ENCODE data around the gene STARD9.

Gene STARD9

GRCh38 chr15:42724276-42724675, 148.9 kb downstream of the STARD9 start:
- no peak overlapping the region for H3K27ac ChIP-seq (ENCODE audit: low read depth in 2 of 2, low read length in 2 of 2)
- H3K27me3 ChIP-seq (ENCODE audit: control insufficient read depth in 2 of 2, insufficient read depth in 2 of 2, low read length in 2 of 2) = no peaks in the 10 kb centered on the region
- H3K9me3 ChIP-seq (ENCODE audit: control insufficient read depth in 2 of 2, low read length in 2 of 2) = no peaks in the 10 kb centered on the region
- no peak overlapping the region for H3K4me3 ChIP-seq (ENCODE audit: low read length in 2 of 2)
- H3K9ac ChIP-seq (ENCODE audit: low read depth in 1 of 2, low read length in 2 of 2) = no peak overlapping the region
- no peaks in the 10 kb centered on the region for H3K4me1 ChIP-seq (ENCODE audit: control insufficient read depth in 2 of 2, insufficient read depth in 2 of 2, low read length in 2 of 2)
- peaks cover 44 to 72% of the 10 kb centered on the region in 2 donors for H3K36me3 ChIP-seq (ENCODE audit: control insufficient read depth in 2 of 2, insufficient read depth in 2 of 2, low read length in 2 of 2)

- Histone ChIP-seq H3K9ac (ENCODE audit: low read depth in 1 of 2, low read length in 2 of 2) (no peak overlapping the region), H3K27me3 (ENCODE audit: control insufficient read depth in 2 of 2, insufficient read depth in 2 of 2, low read length in 2 of 2) (no peaks in the 10 kb centered on the region), H3K36me3 (ENCODE audit: control insufficient read depth in 2 of 2, insufficient read depth in 2 of 2, low read length in 2 of 2) (peaks cover 48 to 72% of the 10 kb centered on the region in 2 donors), H3K4me1 (ENCODE audit: control insufficient read depth in 2 of 2, insufficient read depth in 2 of 2, low read length in 2 of 2) (no peaks in the 10 kb centered on the region), H3K27ac (ENCODE audit: low read depth in 2 of 2, low read length in 2 of 2) (no peak overlapping the region), H3K9me3 (ENCODE audit: control insufficient read depth in 2 of 2, low read length in 2 of 2) (no peaks in the 10 kb centered on the region), H3K4me3 (ENCODE audit: low read length in 2 of 2) (no peak overlapping the region)
Measured at GRCh38 chr15:42725331-42725903, 150.0 kb downstream of the STARD9 start.

- Histone ChIP-seq H3K4me3 (ENCODE audit: low read length in 2 of 2) (no peak overlapping the region), H3K9me3 (ENCODE audit: control insufficient read depth in 2 of 2, low read length in 2 of 2) (no peaks in the 10 kb centered on the region), H3K36me3 (ENCODE audit: control insufficient read depth in 2 of 2, insufficient read depth in 2 of 2, low read length in 2 of 2) (peaks cover 54 to 72% of the 10 kb centered on the region in 2 donors), H3K9ac (ENCODE audit: low read depth in 1 of 2, low read length in 2 of 2) (no peak overlapping the region), H3K27ac (ENCODE audit: low read depth in 2 of 2, low read length in 2 of 2) (no peak overlapping the region), H3K27me3 (ENCODE audit: control insufficient read depth in 2 of 2, insufficient read depth in 2 of 2, low read length in 2 of 2) (no peaks in the 10 kb centered on the region), H3K4me1 (ENCODE audit: control insufficient read depth in 2 of 2, insufficient read depth in 2 of 2, low read length in 2 of 2) (no peaks in the 10 kb centered on the region)
Measured at GRCh38 chr15:42726114-42726513, 150.7 kb downstream of the STARD9 start.

GRCh38 chr15:42727750-42728381, 152.5 kb downstream of the STARD9 start:
- no peaks in the 10 kb centered on the region for H3K4me1 ChIP-seq (ENCODE audit: control insufficient read depth in 2 of 2, insufficient read depth in 2 of 2, low read length in 2 of 2)
- no peak overlapping the region for H3K4me3 ChIP-seq (ENCODE audit: low read length in 2 of 2)
- no peak overlapping the region for H3K27ac ChIP-seq (ENCODE audit: low read depth in 2 of 2, low read length in 2 of 2)
- no peaks in the 10 kb centered on the region for H3K27me3 ChIP-seq (ENCODE audit: control insufficient read depth in 2 of 2, insufficient read depth in 2 of 2, low read length in 2 of 2)
- no peaks in the 10 kb centered on the region for H3K9me3 ChIP-seq (ENCODE audit: control insufficient read depth in 2 of 2, low read length in 2 of 2)
- peaks cover 71 to 84% of the 10 kb centered on the region in 2 donors for H3K36me3 ChIP-seq (ENCODE audit: control insufficient read depth in 2 of 2, insufficient read depth in 2 of 2, low read length in 2 of 2)
- no peak overlapping the region for H3K9ac ChIP-seq (ENCODE audit: low read depth in 1 of 2, low read length in 2 of 2)

- H3K9ac ChIP-seq (ENCODE audit: low read depth in 1 of 2, low read length in 2 of 2) = no peak overlapping the region
- H3K4me1 ChIP-seq (ENCODE audit: control insufficient read depth in 2 of 2, insufficient read depth in 2 of 2, low read length in 2 of 2) = no peaks in the 10 kb centered on the region
- peaks cover 69 to 80% of the 10 kb centered on the region in 2 donors for H3K36me3 ChIP-seq (ENCODE audit: control insufficient read depth in 2 of 2, insufficient read depth in 2 of 2, low read length in 2 of 2)
- H3K9me3 ChIP-seq (ENCODE audit: control insufficient read depth in 2 of 2, low read length in 2 of 2) = no peaks in the 10 kb centered on the region
- no peak overlapping the region for H3K4me3 ChIP-seq (ENCODE audit: low read length in 2 of 2)
- H3K27ac ChIP-seq (ENCODE audit: low read depth in 2 of 2, low read length in 2 of 2) = no peak overlapping the region
- H3K27me3 ChIP-seq (ENCODE audit: control insufficient read depth in 2 of 2, insufficient read depth in 2 of 2, low read length in 2 of 2) = no peaks in the 10 kb centered on the region
Measured at GRCh38 chr15:42728560-42728959, 153.2 kb downstream of the STARD9 start.

- no peak overlapping the region for H3K27ac ChIP-seq (ENCODE audit: low read depth in 2 of 2, low read length in 2 of 2)
- no peaks in the 10 kb centered on the region for H3K27me3 ChIP-seq (ENCODE audit: control insufficient read depth in 2 of 2, insufficient read depth in 2 of 2, low read length in 2 of 2)
- H3K4me1 ChIP-seq (ENCODE audit: control insufficient read depth in 2 of 2, insufficient read depth in 2 of 2, low read length in 2 of 2) = no peaks in the 10 kb centered on the region
- H3K9me3 ChIP-seq (ENCODE audit: control insufficient read depth in 2 of 2, low read length in 2 of 2) = no peaks in the 10 kb centered on the region
- peaks cover 73 to 80% of the 10 kb centered on the region in 2 donors for H3K36me3 ChIP-seq (ENCODE audit: control insufficient read depth in 2 of 2, insufficient read depth in 2 of 2, low read length in 2 of 2)
- no peak overlapping the region for H3K9ac ChIP-seq (ENCODE audit: low read depth in 1 of 2, low read length in 2 of 2)
- no peak overlapping the region for H3K4me3 ChIP-seq (ENCODE audit: low read length in 2 of 2)
Measured at GRCh38 chr15:42728972-42729371, 153.6 kb downstream of the STARD9 start.

GRCh38 chr15:42729409-42729808, 154.0 kb downstream of the STARD9 start:
- Histone ChIP-seq H3K27ac (ENCODE audit: low read depth in 2 of 2, low read length in 2 of 2) (no peak overlapping the region), H3K36me3 (ENCODE audit: control insufficient read depth in 2 of 2, insufficient read depth in 2 of 2, low read length in 2 of 2) (peaks cover 72 to 80% of the 10 kb centered on the region in 2 donors), H3K4me3 (ENCODE audit: low read length in 2 of 2) (no peak overlapping the region), H3K27me3 (ENCODE audit: control insufficient read depth in 2 of 2, insufficient read depth in 2 of 2, low read length in 2 of 2) (no peaks in the 10 kb centered on the region), H3K9ac (ENCODE audit: low read depth in 1 of 2, low read length in 2 of 2) (no peak overlapping the region), H3K4me1 (ENCODE audit: control insufficient read depth in 2 of 2, insufficient read depth in 2 of 2, low read length in 2 of 2) (no peaks in the 10 kb centered on the region), H3K9me3 (ENCODE audit: control insufficient read depth in 2 of 2, low read length in 2 of 2) (no peaks in the 10 kb centered on the region)

GRCh38 chr15:42730135-42730534, 154.7 kb downstream of the STARD9 start:
- Histone ChIP-seq H3K4me1 (ENCODE audit: control insufficient read depth in 2 of 2, insufficient read depth in 2 of 2, low read length in 2 of 2) (no peaks in the 10 kb centered on the region), H3K27ac (ENCODE audit: low read depth in 2 of 2, low read length in 2 of 2) (no peak overlapping the region), H3K9ac (ENCODE audit: low read depth in 1 of 2, low read length in 2 of 2) (no peak overlapping the region), H3K9me3 (ENCODE audit: control insufficient read depth in 2 of 2, low read length in 2 of 2) (no peaks in the 10 kb centered on the region), H3K4me3 (ENCODE audit: low read length in 2 of 2) (no peak overlapping the region), H3K36me3 (ENCODE audit: control insufficient read depth in 2 of 2, insufficient read depth in 2 of 2, low read length in 2 of 2) (peaks cover 67 to 76% of the 10 kb centered on the region in 2 donors), H3K27me3 (ENCODE audit: control insufficient read depth in 2 of 2, insufficient read depth in 2 of 2, low read length in 2 of 2) (no peaks in the 10 kb centered on the region)

- Histone ChIP-seq H3K4me3 (ENCODE audit: low read length in 2 of 2) (no peak overlapping the region), H3K9ac (ENCODE audit: low read depth in 1 of 2, low read length in 2 of 2) (no peak overlapping the region)
Measured at GRCh38 chr15:42730536-42730935, 155.1 kb downstream of the STARD9 start.

GRCh38 chr15:42731461-42731860, 156.1 kb downstream of the STARD9 start:
- Histone ChIP-seq H3K9me3 (ENCODE audit: control insufficient read depth in 2 of 2, low read length in 2 of 2) (no peaks in the 10 kb centered on the region), H3K4me3 (ENCODE audit: low read length in 2 of 2) (no peak overlapping the region), H3K36me3 (ENCODE audit: control insufficient read depth in 2 of 2, insufficient read depth in 2 of 2, low read length in 2 of 2) (peaks cover 57 to 66% of the 10 kb centered on the region in 2 donors), H3K9ac (ENCODE audit: low read depth in 1 of 2, low read length in 2 of 2) (no peak overlapping the region), H3K4me1 (ENCODE audit: control insufficient read depth in 2 of 2, insufficient read depth in 2 of 2, low read length in 2 of 2) (peaks cover 6 to 8% of the 10 kb centered on the region in 2 donors), H3K27me3 (ENCODE audit: control insufficient read depth in 2 of 2, insufficient read depth in 2 of 2, low read length in 2 of 2) (no peaks in the 10 kb centered on the region), H3K27ac (ENCODE audit: low read depth in 2 of 2, low read length in 2 of 2) (no peak overlapping the region)

More at GRCh38 chr15:42730536-42730935, 155.1 kb downstream of the STARD9 start:
- peaks cover 0 to 3% of the 10 kb centered on the region in 2 donors for H3K4me1 ChIP-seq (ENCODE audit: control insufficient read depth in 2 of 2, insufficient read depth in 2 of 2, low read length in 2 of 2)
- no peak overlapping the region for H3K27ac ChIP-seq (ENCODE audit: low read depth in 2 of 2, low read length in 2 of 2)
- no peaks in the 10 kb centered on the region for H3K9me3 ChIP-seq (ENCODE audit: control insufficient read depth in 2 of 2, low read length in 2 of 2)
- H3K27me3 ChIP-seq (ENCODE audit: control insufficient read depth in 2 of 2, insufficient read depth in 2 of 2, low read length in 2 of 2) = no peaks in the 10 kb centered on the region
- H3K36me3 ChIP-seq (ENCODE audit: control insufficient read depth in 2 of 2, insufficient read depth in 2 of 2, low read length in 2 of 2) = peaks cover 63 to 73% of the 10 kb centered on the region in 2 donors
